ENCODE measurements around the gene MYMK.

DNA sequence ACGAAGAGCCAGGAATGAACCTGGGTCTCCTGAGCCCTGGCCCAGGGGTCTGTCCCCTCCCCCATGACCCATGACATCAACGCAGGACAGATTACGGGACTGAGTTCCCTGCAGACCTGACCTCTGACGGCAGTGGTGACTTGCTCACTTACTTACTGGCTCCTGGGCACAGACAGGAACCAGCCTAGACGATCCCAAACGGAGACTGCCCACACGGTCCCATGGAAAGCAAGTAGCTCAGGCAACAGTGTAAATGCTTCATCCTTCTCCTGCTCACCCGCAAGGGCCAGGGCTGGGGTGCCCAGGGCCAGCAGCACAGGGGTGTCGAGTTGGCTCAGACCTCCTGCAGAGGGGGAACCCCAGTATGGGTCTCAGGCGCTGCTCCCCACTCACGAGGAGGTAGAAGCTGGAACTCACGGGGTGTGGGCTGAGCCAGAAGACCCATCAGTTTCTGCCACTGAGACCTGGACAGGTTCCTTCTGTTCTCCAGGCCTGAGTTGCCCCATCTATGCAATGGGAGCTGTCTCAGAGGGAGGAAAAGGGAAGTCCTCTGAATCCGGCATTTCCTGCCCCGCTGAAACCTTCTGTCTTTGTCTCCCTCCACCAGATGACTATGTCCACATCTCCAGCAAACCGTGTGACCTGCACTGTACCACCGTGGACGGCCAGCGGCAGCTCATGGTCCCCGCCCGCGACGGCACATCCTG, 15.4 kb upstream of the MYMK start:
- TF ChIP-seq, protein P1, sequence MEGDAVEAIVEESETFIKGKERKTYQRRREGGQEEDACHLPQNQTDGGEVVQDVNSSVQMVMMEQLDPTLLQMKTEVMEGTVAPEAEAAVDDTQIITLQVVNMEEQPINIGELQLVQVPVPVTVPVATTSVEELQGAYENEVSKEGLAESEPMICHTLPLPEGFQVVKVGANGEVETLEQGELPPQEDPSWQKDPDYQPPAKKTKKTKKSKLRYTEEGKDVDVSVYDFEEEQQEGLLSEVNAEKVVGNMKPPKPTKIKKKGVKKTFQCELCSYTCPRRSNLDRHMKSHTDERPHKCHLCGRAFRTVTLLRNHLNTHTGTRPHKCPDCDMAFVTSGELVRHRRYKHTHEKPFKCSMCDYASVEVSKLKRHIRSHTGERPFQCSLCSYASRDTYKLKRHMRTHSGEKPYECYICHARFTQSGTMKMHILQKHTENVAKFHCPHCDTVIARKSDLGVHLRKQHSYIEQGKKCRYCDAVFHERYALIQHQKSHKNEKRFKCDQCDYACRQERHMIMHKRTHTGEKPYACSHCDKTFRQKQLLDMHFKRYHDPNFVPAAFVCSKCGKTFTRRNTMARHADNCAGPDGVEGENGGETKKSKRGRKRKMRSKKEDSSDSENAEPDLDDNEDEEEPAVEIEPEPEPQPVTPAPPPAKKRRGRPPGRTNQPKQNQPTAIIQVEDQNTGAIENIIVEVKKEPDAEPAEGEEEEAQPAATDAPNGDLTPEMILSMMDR (IDR thresholded peaks at IDR 0.05): no peak
- TF ChIP-seq POLR2AphosphoS5 (IDR thresholded peaks at IDR 0.05): no peak
- no peak for TF ChIP-seq POLR2A (IDR thresholded peaks at IDR 0.05)
